OCI-LY1 (cell line): Measurements from ENCODE around the gene GRIK3.

Source experiments
- H2AFZ ChIP-seq: fragments of 200-600 bp; sonication (generic), shearing (Covaris generic); 2 replicates; pipeline ENCODE4 v1.6.0; 2014; ENCODE audit warnings: antibody characterized with exemption, mild to moderate bottlenecking, low read length
- H3F3A ChIP-seq: fragments of 200-600 bp; sonication (generic), shearing (Covaris generic); 2 replicates; pipeline ENCODE4 v1.6.0; 2014; ENCODE audit warnings: mild to moderate bottlenecking, antibody characterized with exemption, low read length, moderate library complexity; ENCODE audit not compliant: insufficient read depth
- H3K27ac ChIP-seq: fragments of 200-600 bp; sonication (generic); 2 replicates; pipeline ENCODE4 v1.5.1; 2014; ENCODE audit warnings: low read length, mixed run types, mild to moderate bottlenecking, low read depth; ENCODE audit not compliant: poor library complexity, severe bottlenecking
- H3K27me3 ChIP-seq: fragments of 200-600 bp; sonication (generic); 2 replicates; pipeline ENCODE4 v1.6.0; 2014; ENCODE audit warnings: antibody characterized with exemption, mild to moderate bottlenecking, low read length, moderate library complexity; ENCODE audit not compliant: insufficient read depth
- H3K36me3 ChIP-seq: fragments of 200-600 bp; sonication (generic); 2 replicates; pipeline ENCODE4 v1.6.1; 2014; ENCODE audit warnings: mild to moderate bottlenecking, antibody characterized with exemption, low read length, moderate library complexity, mixed read lengths; ENCODE audit not compliant: insufficient read depth
- H3K4me1 ChIP-seq: fragments of 200-600 bp; sonication (generic); 2 replicates; pipeline ENCODE4 v1.5.1; 2014; ENCODE audit warnings: mild to moderate bottlenecking, low read length, moderate library complexity; ENCODE audit not compliant: insufficient read depth, severe bottlenecking
- H3K4me2 ChIP-seq: fragments of 200-600 bp; sonication (generic), shearing (Covaris generic); 2 replicates; pipeline ENCODE4 v1.6.1; 2014; ENCODE audit warnings: low read length
- H3K4me3 ChIP-seq: fragments of 200-600 bp; sonication (generic); 2 replicates; pipeline ENCODE4 v1.5.1; 2014; ENCODE audit warnings: low read length, low read depth, mild to moderate bottlenecking, mixed read lengths; ENCODE audit not compliant: poor library complexity, severe bottlenecking
- H3K79me2 ChIP-seq: fragments of 200-600 bp; shearing (Covaris generic); 2 replicates; pipeline ENCODE4 v1.6.1; 2016; ENCODE audit warnings: mixed run types, low read length, mixed read lengths; ENCODE audit not compliant: insufficient read depth
- H3K9ac ChIP-seq: fragments of 200-600 bp; sonication (generic), shearing (Covaris generic); 2 replicates; pipeline ENCODE4 v1.6.1; 2014; ENCODE audit warnings: mild to moderate bottlenecking, low read length, mixed read lengths
- H3K9me2 ChIP-seq: fragments of 200-600 bp; sonication (generic), shearing (Covaris generic); 2 replicates; pipeline ENCODE4 v1.6.1; 2014; ENCODE audit warnings: low read depth, mild to moderate bottlenecking, low read length, mixed read lengths
- H3K9me3 ChIP-seq: fragments of 200-600 bp; shearing (Covaris generic); 2 replicates; pipeline ENCODE4 v1.6.1; 2014; ENCODE audit warnings: low read length, mixed read lengths
- H4K20me1 ChIP-seq: fragments of 200-600 bp; sonication (generic), shearing (Covaris generic); 2 replicates; pipeline ENCODE4 v1.6.0; 2016; ENCODE audit warnings: mild to moderate bottlenecking, low read length; ENCODE audit not compliant: insufficient read depth
- CTCF ChIP-seq: fragments of 200-600 bp; sonication (generic), shearing (Covaris generic); IDR thresholded peaks from 2 replicates; pipeline ENCODE4 v1.5.1; 2017; ENCODE audit warnings: mild to moderate bottlenecking, antibody characterized with exemption, low read length, moderate library complexity, mixed read lengths
- EZH2 ChIP-seq: fragments of 200-600 bp; sonication (generic), shearing (Covaris generic); IDR thresholded peaks from 2 replicates; pipeline ENCODE4 v1.8.0; 2017; ENCODE audit warnings: borderline replicate concordance, mixed run types, mild to moderate bottlenecking, antibody characterized with exemption, low read length, moderate library complexity, mixed read lengths

The GRIK3 gene

GRCh38 chr1:36965275-36966159 lies 68.8 kb downstream of the GRIK3 start:
- Histone ChIP-seq H3K36me3 (no peaks in the 10 kb centered on the region), H3K79me2 (no peaks in the 10 kb centered on the region), H3K27ac (no peak overlapping the region), H3K9me2 (no peaks in the 10 kb centered on the region), H3K4me3 (no peak overlapping the region), H4K20me1 (no peaks in the 10 kb centered on the region), H3K4me1 (no peaks in the 10 kb centered on the region), H3F3A (no peaks in the 10 kb centered on the region), H3K9ac (no peak overlapping the region), H2AFZ (no peak overlapping the region), H3K27me3 (no peaks in the 10 kb centered on the region), H3K4me2 (no peak overlapping the region), H3K9me3 (no peaks in the 10 kb centered on the region)
- no peak for TF ChIP-seq CTCF
- no peak for TF ChIP-seq EZH2

DNA sequence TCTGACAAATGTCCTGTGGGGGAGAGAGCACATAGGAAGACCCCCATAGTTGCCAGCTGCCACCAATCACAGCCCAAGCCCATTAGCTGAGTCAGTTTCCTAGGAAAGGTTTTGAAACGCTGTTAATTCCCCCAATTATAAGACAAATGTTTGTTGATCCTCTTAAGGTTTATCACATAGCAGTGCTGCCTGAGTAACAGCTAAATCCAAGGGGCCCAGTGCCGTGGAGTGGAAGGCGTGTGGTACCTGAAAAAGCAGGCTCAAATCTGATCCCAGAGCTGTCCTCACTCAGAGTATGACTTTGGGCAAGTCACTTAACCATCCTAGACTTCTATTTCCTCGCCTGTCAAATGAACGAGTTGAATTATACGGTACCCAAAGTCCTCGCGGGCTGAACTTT lies 69.5 kb downstream of the GRIK3 start:
- H4K20me1 ChIP-seq: no peaks in the 10 kb centered on the region
- no peak overlapping the region for H3K4me2 ChIP-seq
- no peak overlapping the region for H3K27ac ChIP-seq
- H3K9ac ChIP-seq: no peak overlapping the region
- H2AFZ ChIP-seq: no peak overlapping the region
- no peaks in the 10 kb centered on the region for H3K27me3 ChIP-seq
- H3F3A ChIP-seq: no peaks in the 10 kb centered on the region
- no peaks in the 10 kb centered on the region for H3K4me1 ChIP-seq
- H3K79me2 ChIP-seq: no peaks in the 10 kb centered on the region
- no peaks in the 10 kb centered on the region for H3K9me2 ChIP-seq
- no peaks in the 10 kb centered on the region for H3K9me3 ChIP-seq
- no peaks in the 10 kb centered on the region for H3K36me3 ChIP-seq
- H3K4me3 ChIP-seq: no peak overlapping the region
- TF ChIP-seq EZH2 (no peak), CTCF (no peak)

DNA sequence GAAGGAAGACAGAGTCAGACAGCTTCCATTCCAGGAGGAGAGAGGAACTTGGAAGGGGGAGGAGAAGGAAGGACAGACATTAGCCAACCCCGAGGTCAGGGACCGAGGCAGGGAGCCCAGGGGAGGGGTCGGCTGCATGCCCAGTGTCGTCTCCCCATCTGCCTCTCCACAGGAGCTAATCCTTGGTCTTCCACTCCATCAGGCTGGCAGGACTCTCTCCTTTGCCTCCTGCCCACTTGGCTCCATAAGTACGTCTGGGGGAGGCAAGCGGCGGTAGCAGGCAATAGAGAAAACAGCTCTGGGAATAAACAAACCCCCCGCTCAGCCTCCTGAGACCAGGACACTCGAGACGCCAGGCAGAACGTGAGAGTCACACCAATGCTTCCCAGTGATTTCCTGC lies 71.3 kb downstream of the GRIK3 start:
- Histone ChIP-seq H3K27ac (no peak overlapping the region), H3K27me3 (no peaks in the 10 kb centered on the region), H3K9me3 (no peaks in the 10 kb centered on the region), H3K79me2 (no peaks in the 10 kb centered on the region), H3K9me2 (no peaks in the 10 kb centered on the region), H2AFZ (no peak overlapping the region), H3K4me1 (no peaks in the 10 kb centered on the region), H3F3A (no peaks in the 10 kb centered on the region), H3K36me3 (no peaks in the 10 kb centered on the region), H4K20me1 (no peaks in the 10 kb centered on the region), H3K9ac (no peak overlapping the region), H3K4me2 (no peak overlapping the region), H3K4me3 (no peak overlapping the region)
- TF ChIP-seq CTCF (no peak), EZH2 (no peak)
